BE2C (cell line): ENCODE results near the gene MCHR1.

Experiments
- DNase-seq: peaks from one replicate; pipeline ENCODE4 v3.0.0-alpha.2; 2020
- H3K27me3 ChIP-seq: fragments of 250-450 bp; sonication (Bioruptor Pico); 2 replicates; pipeline ENCODE4 v1.5.1; 2020; ENCODE audit warnings: mild to moderate bottlenecking
- H3K36me3 ChIP-seq: fragments of 250-450 bp; sonication (Bioruptor Pico); 2 replicates; pipeline ENCODE4 v1.5.1; 2020; ENCODE audit warnings: mild to moderate bottlenecking
- H3K4me1 ChIP-seq: fragments of 250-450 bp; sonication (Bioruptor Pico); 2 replicates; pipeline ENCODE4 v1.5.1; 2020
- H3K4me3 ChIP-seq: 2 replicates; pipeline ENCODE4 v1.5.1; 2011; ENCODE audit warnings: low read depth, low read length
- H3K9me3 ChIP-seq: fragments of 250-450 bp; sonication (Bioruptor Pico); 2 replicates; pipeline ENCODE4 v1.5.1; 2020
- TF ChIP-seq, protein P1 (sequence below): IDR thresholded peaks from 2 replicates; pipeline ENCODE4 v1.5.1; 2012; ENCODE audit warnings: mild to moderate bottlenecking, low read depth, low read length

The MCHR1 gene

DNA sequence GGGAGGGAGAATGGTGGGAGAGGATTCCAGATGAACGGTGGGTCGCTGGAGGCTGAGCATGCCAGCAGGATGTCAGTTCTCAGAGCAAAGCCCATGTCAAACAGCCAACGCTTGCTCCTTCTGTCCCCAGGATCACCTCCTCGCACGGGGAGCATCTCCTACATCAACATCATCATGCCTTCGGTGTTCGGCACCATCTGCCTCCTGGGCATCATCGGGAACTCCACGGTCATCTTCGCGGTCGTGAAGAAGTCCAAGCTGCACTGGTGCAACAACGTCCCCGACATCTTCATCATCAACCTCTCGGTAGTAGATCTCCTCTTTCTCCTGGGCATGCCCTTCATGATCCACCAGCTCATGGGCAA lies 1.5 kb downstream of the MCHR1 start:
- H3K27me3 ChIP-seq, result no peaks in the 10 kb centered on the region
- peak overlapping the region; percentile 79; the same call in 1 of the 2 replicates for H3K4me3 ChIP-seq
- TF ChIP-seq, protein P1, sequence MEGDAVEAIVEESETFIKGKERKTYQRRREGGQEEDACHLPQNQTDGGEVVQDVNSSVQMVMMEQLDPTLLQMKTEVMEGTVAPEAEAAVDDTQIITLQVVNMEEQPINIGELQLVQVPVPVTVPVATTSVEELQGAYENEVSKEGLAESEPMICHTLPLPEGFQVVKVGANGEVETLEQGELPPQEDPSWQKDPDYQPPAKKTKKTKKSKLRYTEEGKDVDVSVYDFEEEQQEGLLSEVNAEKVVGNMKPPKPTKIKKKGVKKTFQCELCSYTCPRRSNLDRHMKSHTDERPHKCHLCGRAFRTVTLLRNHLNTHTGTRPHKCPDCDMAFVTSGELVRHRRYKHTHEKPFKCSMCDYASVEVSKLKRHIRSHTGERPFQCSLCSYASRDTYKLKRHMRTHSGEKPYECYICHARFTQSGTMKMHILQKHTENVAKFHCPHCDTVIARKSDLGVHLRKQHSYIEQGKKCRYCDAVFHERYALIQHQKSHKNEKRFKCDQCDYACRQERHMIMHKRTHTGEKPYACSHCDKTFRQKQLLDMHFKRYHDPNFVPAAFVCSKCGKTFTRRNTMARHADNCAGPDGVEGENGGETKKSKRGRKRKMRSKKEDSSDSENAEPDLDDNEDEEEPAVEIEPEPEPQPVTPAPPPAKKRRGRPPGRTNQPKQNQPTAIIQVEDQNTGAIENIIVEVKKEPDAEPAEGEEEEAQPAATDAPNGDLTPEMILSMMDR, result no peak
- peaks cover 4% of the 10 kb centered on the region for H3K36me3 ChIP-seq
- H3K4me1 ChIP-seq, result peaks cover 34% of the 10 kb centered on the region
- DNase-seq, result no peak
- no peaks in the 10 kb centered on the region for H3K9me3 ChIP-seq

DNA sequence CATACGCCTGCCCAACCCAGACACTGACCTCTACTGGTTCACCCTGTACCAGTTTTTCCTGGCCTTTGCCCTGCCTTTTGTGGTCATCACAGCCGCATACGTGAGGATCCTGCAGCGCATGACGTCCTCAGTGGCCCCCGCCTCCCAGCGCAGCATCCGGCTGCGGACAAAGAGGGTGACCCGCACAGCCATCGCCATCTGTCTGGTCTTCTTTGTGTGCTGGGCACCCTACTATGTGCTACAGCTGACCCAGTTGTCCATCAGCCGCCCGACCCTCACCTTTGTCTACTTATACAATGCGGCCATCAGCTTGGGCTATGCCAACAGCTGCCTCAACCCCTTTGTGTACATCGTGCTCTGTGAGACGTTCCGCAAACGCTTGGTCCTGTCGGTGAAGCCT lies 2.2 kb downstream of the MCHR1 start:
- peaks cover 4% of the 10 kb centered on the region for H3K36me3 ChIP-seq
- H3K27me3 ChIP-seq, result no peaks in the 10 kb centered on the region
- peaks cover 34% of the 10 kb centered on the region for H3K4me1 ChIP-seq
- H3K4me3 ChIP-seq, result no peak overlapping the region
- TF ChIP-seq, protein P1, result no peak
- no peaks in the 10 kb centered on the region for H3K9me3 ChIP-seq
- no peak for DNase-seq

DNA sequence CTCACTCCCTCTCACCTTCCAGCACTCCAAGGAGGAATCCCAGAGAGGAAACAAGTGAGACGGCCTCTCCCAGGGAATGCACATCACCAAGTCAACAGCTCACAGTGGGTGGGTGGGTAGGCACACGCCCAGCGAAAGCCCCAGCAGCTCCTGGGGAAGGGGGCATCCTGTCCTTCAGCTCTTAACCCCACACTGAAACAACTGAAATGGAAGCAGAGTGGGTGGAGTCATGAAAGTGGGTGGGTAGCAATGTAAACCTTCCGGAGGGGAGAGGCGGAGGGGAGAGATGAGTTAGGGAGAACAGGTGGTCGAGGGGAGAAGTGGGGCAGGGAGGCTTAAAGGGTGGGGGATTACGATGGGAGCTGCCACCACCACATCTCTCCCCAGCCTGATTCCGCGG lies 5.4 kb downstream of the MCHR1 start:
- Histone ChIP-seq H3K36me3 (peaks cover 4% of the 10 kb centered on the region), H3K4me3 (no peak overlapping the region), H3K4me1 (peaks cover 27% of the 10 kb centered on the region), H3K9me3 (no peaks in the 10 kb centered on the region), H3K27me3 (no peaks in the 10 kb centered on the region)
- no peak for DNase-seq
- TF ChIP-seq, protein P1, result no peak

DNA sequence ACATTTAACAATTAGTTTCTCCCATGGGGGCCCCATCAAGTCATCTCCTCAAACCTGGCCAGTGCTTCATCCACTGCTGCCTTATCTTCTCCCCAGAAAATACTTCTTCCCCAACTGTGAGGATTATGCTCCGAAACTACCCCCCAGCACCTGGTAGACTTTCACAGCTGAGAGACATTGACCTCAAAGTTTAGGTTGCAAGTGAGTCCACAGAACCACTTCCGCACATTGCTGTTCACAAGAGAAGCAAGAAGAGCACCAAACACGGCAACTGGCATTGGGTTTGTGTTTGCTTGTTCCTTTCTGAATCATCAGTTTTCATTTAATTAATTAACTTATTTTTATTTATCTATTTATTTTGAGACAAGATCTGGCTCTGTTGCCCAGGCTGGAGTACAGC lies 6.1 kb downstream of the MCHR1 start:
- no peak for DNase-seq
- no peaks in the 10 kb centered on the region for H3K27me3 ChIP-seq
- peaks cover 26% of the 10 kb centered on the region for H3K4me1 ChIP-seq

DNA sequence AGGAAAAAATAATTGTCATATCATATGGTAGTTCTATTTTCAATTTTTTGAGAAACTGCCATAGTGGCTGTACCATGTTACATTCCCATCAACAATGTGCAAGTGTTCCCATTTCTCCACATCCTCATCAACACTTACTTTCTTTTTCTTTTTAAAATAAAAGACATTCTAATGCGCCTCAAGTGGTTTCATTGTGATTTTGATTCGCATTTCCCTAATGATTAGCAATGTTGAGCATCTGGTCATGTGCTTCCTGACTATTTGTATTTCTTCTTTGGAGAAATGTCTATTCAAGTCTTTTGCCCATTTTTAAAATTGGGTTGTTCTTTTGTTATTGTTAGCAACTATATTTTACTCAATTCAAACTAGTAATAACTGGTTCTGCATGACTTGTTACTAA lies 8.4 kb downstream of the MCHR1 start:
- Histone ChIP-seq H3K27me3 (no peaks in the 10 kb centered on the region), H3K36me3 (no peaks in the 10 kb centered on the region), H3K9me3 (no peaks in the 10 kb centered on the region), H3K4me1 (peaks cover 3% of the 10 kb centered on the region), H3K4me3 (no peak overlapping the region)
- no peak for DNase-seq
- TF ChIP-seq, protein P1, result no peak

More for the DNA sequence above, 6.1 kb downstream of the MCHR1 start:
- Histone ChIP-seq H3K36me3 (peaks cover 4% of the 10 kb centered on the region), H3K4me3 (no peak overlapping the region), H3K9me3 (no peaks in the 10 kb centered on the region)
- TF ChIP-seq, protein P1, result no peak

DNA sequence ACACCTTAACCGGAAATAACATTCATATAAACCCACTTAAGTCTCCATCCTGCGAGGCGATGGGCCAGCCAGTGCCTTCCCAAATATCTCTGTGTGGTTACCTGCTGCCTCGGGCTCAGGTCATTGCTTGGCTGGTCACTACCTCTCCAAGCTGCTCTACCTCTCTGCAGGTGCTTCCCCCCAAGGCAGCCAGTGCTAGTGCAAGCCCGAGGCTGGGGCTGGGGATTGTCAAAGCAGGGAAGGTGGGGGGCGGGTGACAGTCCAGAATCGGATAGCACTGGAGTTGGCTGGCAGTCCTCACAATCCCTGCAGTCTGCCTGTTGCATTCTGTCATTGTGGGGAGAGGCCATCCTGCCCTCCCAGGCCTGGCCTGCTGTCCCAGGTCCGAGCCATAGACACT lies 11.1 kb downstream of the MCHR1 start:
- Histone ChIP-seq H3K4me3 (no peak overlapping the region), H3K9me3 (no peaks in the 10 kb centered on the region), H3K36me3 (no peaks in the 10 kb centered on the region), H3K4me1 (0 out of 2 replicates have a peak, but pooled peaks cover 5% of the 10 kb centered on the region), H3K27me3 (no peaks in the 10 kb centered on the region)
- TF ChIP-seq, protein P1, result no peak
- DNase-seq, result no peak
